Measurements from ENCODE around the gene RAN. TPM values are rescaled to one million over a fixed set of nuclear protein-coding genes. Genes with fewer than 3 reads are reported as not detected.
A peak's percentile ranks its signal among the peaks of the same experiment; 100 is the strongest.

The RAN gene
- total and polyA plus RNA-seq, 2 experiments from 2014 or later = 260 to 785 TPM

DNA sequence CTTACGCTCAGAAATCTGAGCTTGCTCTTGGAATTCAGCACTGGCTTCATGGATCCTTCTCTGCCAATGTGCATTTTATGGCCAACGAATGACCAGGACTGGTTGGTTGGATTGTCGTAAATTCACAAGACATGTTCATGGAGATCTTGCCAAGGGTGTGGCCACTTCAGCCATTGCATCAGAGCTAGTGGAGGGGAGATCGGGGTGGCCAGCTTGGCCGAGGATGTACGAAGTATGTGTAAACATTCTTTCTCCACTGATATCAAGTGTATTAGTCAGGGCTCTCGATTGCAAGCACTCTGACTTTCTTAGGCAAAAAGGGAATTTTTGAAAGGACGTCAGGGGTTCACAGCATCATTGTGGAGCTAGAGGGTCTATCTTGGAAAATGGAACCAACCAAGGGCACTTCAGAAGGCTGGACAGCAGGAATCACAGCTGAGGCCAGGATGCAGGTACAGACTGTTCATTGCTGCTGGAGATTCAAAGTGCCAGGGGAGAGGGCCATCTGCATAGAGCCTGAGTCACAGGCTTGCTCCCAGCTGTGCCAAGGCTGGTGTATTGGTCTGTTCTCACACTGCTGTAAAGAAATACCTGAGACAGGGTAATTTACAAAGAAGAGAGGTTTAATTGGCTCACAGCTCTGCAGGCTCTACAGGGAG lies 49.0 kb downstream of the RAN start:
- Histone ChIP-seq H3K27me3 (no peaks in the 10 kb centered on the region), H3K4me3 (no peak overlapping the region), H3K27ac (no peak overlapping the region), H3K4me1 (ENCODE audit: low read depth) (no peaks in the 10 kb centered on the region), H3K9me3 (ENCODE audit: low read depth) (no peaks in the 10 kb centered on the region), H3K36me3 (no peaks in the 10 kb centered on the region)
- TF ChIP-seq CTCF (IDR thresholded peaks at IDR 0.05; ENCODE audit: low read depth, low read length) = no peak
- peak in 1 of 2 donors; percentile 87 for DNase-seq (ENCODE audit: low read depth in 1 of 2, low spot score in 1 of 2)

GRCh38 chr12:130922511-130922953 lies 50.7 kb downstream of the RAN start:
- H3K36me3 ChIP-seq = no peaks in the 10 kb centered on the region
- TF ChIP-seq CTCF (IDR thresholded peaks at IDR 0.05; ENCODE audit: low read depth, low read length) = no peak
- no peak overlapping the region for H3K4me3 ChIP-seq
- H3K9me3 ChIP-seq (ENCODE audit: low read depth) = no peaks in the 10 kb centered on the region
- no peak for DNase-seq (ENCODE audit: low read depth in 1 of 2, low spot score in 1 of 2)
- no peaks in the 10 kb centered on the region for H3K4me1 ChIP-seq (ENCODE audit: low read depth)
- no peaks in the 10 kb centered on the region for H3K27me3 ChIP-seq
- H3K27ac ChIP-seq = no peak overlapping the region

DNA sequence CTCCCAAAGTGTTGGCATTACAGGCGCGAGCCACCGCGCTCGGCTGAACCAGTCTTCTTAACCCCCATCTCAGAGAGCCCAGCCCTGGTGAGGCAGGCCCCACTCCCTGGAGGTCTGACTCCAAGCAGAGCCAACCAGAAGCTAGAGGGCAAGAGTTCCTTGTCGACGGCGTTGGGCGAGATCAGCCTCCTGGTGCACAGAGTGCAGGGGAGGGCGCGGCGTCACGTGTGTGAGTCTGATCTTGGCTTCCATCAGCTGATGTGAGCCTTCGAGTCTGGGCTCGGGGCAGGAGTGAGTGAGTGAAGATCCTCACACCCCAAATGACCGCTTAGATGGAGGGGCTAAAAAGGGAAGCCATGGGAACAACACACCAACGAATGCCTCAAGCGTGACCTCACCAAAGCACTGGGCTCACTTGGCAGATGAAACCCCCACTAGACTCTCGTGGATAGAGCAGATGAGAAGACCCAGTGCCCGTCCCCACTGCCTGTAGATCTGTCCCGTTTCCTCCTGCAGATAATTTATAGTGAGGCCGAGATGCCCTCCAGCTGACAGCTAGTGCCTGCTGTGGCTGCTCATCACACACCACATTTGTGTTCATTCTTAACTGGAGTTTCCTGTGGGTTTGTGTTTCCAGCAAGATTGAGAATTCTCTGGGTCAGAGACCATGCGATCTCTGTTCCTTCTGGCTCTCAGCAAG lies 53.2 kb downstream of the RAN start:
- Histone ChIP-seq H3K4me3 (no peak overlapping the region), H3K9me3 (ENCODE audit: low read depth) (no peaks in the 10 kb centered on the region), H3K27ac (no peak overlapping the region), H3K27me3 (no peaks in the 10 kb centered on the region), H3K36me3 (no peaks in the 10 kb centered on the region), H3K4me1 (ENCODE audit: low read depth) (no peaks in the 10 kb centered on the region)
- no peak for DNase-seq (ENCODE audit: low read depth in 1 of 2, low spot score in 1 of 2)
- TF ChIP-seq CTCF (IDR thresholded peaks at IDR 0.05; ENCODE audit: low read depth, low read length) = no peak

DNA sequence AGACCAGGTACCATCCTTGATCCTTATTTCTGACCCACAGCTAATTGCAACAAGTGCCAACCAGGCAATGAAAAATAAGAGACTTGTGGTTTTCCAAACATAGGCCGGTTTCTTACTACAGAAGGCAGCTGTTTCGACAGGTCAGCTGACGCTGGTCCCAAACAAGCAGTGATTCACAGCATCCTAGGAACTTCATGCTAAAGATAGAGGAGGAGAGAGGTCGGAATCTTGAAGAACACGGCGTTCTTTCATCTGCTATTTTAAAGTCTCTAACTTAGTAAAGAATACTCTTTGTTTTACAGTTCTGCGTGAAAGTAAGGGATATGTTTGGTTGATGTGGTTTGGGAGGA lies 53.8 kb downstream of the RAN start:
- peak in 1 of 2 donors; percentile 64 for DNase-seq (ENCODE audit: low read depth in 1 of 2, low spot score in 1 of 2)
- Histone ChIP-seq H3K9me3 (ENCODE audit: low read depth) (no peaks in the 10 kb centered on the region), H3K27ac (no peak overlapping the region), H3K36me3 (no peaks in the 10 kb centered on the region), H3K27me3 (no peaks in the 10 kb centered on the region), H3K4me3 (no peak overlapping the region), H3K4me1 (ENCODE audit: low read depth) (no peaks in the 10 kb centered on the region)
- no peak for TF ChIP-seq CTCF (IDR thresholded peaks at IDR 0.05; ENCODE audit: low read depth, low read length)

Other genes with a start within 250 kb of the RAN start
- 2.4 and 10.5 TPM in 2 replicates for gene RIMBP2, start 155.8 kb upstream of the RAN start, total RNA-seq
- 2.6 and 8.3 TPM in 2 replicates for gene RIMBP2, start 155.8 kb upstream of the RAN start, polyA plus RNA-seq
- 15.9 and 19.0 TPM in 2 replicates for gene STX2, start 32.8 kb upstream of the RAN start, total RNA-seq
- 20.8 and 23.7 TPM in 2 replicates for gene STX2, start 32.8 kb upstream of the RAN start, polyA plus RNA-seq
- 58.8 and 74.0 TPM in 2 replicates for gene ADGRD1, start 81.8 kb downstream of the RAN start, total RNA-seq
- 66.6 and 76.2 TPM in 2 replicates for gene ADGRD1, start 81.8 kb downstream of the RAN start, polyA plus RNA-seq

Measured in cardiac muscle cell (in vitro differentiated cells and primary cell).